HepG2 (cell line): ENCODE results near the gene GGA1. TPM values are rescaled to one million over a fixed set of nuclear protein-coding genes. Genes with fewer than 3 reads are reported as not detected.

Source experiments
- ATF3 ChIP-seq: sonication (generic); formaldehyde crosslinking; IDR thresholded peaks from 2 replicates; pipeline ENCODE4 v1.4.0; 2020; ENCODE audit warnings: missing genetic modification reagents
- DMTF1 ChIP-seq: sonication (generic); formaldehyde crosslinking; IDR thresholded peaks from 2 replicates; pipeline ENCODE4 v1.4.0; 2020; ENCODE audit warnings: mild to moderate bottlenecking, missing genetic modification reagents
- NFE2L1 ChIP-seq: sonication (generic); formaldehyde crosslinking; IDR thresholded peaks from 2 replicates; pipeline ENCODE4 v1.4.0; 2020; ENCODE audit warnings: missing genetic modification reagents, mild to moderate bottlenecking, borderline replicate concordance
- PRDM10 ChIP-seq: sonication (generic); formaldehyde crosslinking; IDR thresholded peaks from 2 replicates; pipeline ENCODE4 v1.4.0; 2020; ENCODE audit warnings: low read depth, missing genetic modification reagents
- SIN3B ChIP-seq: fragments of 150-350 bp; IDR thresholded peaks from 2 replicates; pipeline ENCODE4 v1.6.1; 2014; ENCODE audit warnings: low read length
- THAP7 ChIP-seq: sonication (generic); formaldehyde crosslinking; IDR thresholded peaks from 2 replicates; pipeline ENCODE4 v1.8.1; 2023; ENCODE audit warnings: mild to moderate bottlenecking, missing genetic modification reagents
- ZNF383 ChIP-seq: sonication (generic); formaldehyde crosslinking; IDR thresholded peaks from 2 replicates; pipeline ENCODE4 v1.4.0; 2020; ENCODE audit warnings: missing genetic modification reagents, mild to moderate bottlenecking, borderline replicate concordance
- ZNF431 ChIP-seq: sonication (generic); formaldehyde crosslinking; IDR thresholded peaks from 2 replicates; pipeline ENCODE4 v1.9.0; 2022; ENCODE audit warnings: missing genetic modification reagents, low read depth, mild to moderate bottlenecking, borderline replicate concordance
- ZNF574 ChIP-seq: sonication (generic); formaldehyde crosslinking; IDR thresholded peaks from 2 replicates; pipeline ENCODE4 v1.4.0; 2020; ENCODE audit warnings: missing genetic modification reagents
- ZNF670 ChIP-seq: sonication (generic); formaldehyde crosslinking; IDR thresholded peaks from 2 replicates; pipeline ENCODE4 v1.8.0; 2022; ENCODE audit warnings: mild to moderate bottlenecking, missing genetic modification reagents, borderline replicate concordance
- ZNF773 ChIP-seq: sonication (generic); formaldehyde crosslinking; IDR thresholded peaks from 2 replicates; pipeline ENCODE4 v1.4.0; 2020; ENCODE audit warnings: missing genetic modification reagents, borderline replicate concordance
- polyA plus RNA-seq, 8 experiments: library from polyadenylated mRNA; depleted of rRNA in 3 of 8; stranded (reverse) in 7 of 8; unstranded in 1 of 8; fragments of >200 nt; fragmentation: Illumina TruSeq in 4 of 8; extraction: Trizol in 4 of 8; gene quantifications; 2 replicates each; pipeline versions ENCODE4 v1.2.1 to v1.2.3, GENCODE V29; 2011 to 2016; ENCODE audit warnings: low read depth in 4 of 8, missing spikeins in 1 of 8, mixed read lengths in 1 of 8; ENCODE audit not compliant: insufficient read depth in 1 of 8
- total RNA-seq, 5 experiments: library from RNA; depleted of rRNA; stranded (reverse); fragments of >200 nt; fragmentation: Illumina TruSeq; extraction: Trizol; gene quantifications; 2 replicates each; pipeline ENCODE4 v1.2.3, GENCODE V29; 2016; ENCODE audit warnings: low read depth in 1 of 5
- TF ChIP-seq, protein P1 (sequence below): sonication (generic); formaldehyde crosslinking; IDR thresholded peaks from 2 replicates; pipeline ENCODE4 v1.8.0; 2022; ENCODE audit warnings: missing genetic modification reagents, mild to moderate bottlenecking, moderate library complexity, borderline replicate concordance
- TF ChIP-seq, protein P2 (sequence below): sonication (generic); formaldehyde crosslinking; IDR thresholded peaks from 2 replicates; pipeline ENCODE4 v1.4.0; 2020; ENCODE audit warnings: missing genetic modification reagents; ENCODE audit errors: not compliant biosample characterization

Gene GGA1
- total and polyA plus RNA-seq, 2 of the 13 experiments (the other 11 are each of a cell fraction or from before 2014, with no cell fraction given): 29.1 to 87.2 TPM

- TF ChIP-seq ZNF670 (CRISPR knock-in tag) (peak; percentile 21; the same call in 1 of the 2 replicates), NFE2L1 (CRISPR knock-in tag) (peak; percentile 89), ZNF574 (no peak), ZNF773 (CRISPR knock-in tag) (no peak), THAP7 (no peak), ZNF383 (CRISPR knock-in tag) (no peak), ATF3 (CRISPR knock-in tag) (no peak), SIN3B (no peak), DMTF1 (CRISPR knock-in tag) (no peak), PRDM10 (CRISPR knock-in tag) (0 out of 2 replicates have a peak, but pooled peaks have one; percentile 53), ZNF431 (no peak)
- TF ChIP-seq, protein P1, sequence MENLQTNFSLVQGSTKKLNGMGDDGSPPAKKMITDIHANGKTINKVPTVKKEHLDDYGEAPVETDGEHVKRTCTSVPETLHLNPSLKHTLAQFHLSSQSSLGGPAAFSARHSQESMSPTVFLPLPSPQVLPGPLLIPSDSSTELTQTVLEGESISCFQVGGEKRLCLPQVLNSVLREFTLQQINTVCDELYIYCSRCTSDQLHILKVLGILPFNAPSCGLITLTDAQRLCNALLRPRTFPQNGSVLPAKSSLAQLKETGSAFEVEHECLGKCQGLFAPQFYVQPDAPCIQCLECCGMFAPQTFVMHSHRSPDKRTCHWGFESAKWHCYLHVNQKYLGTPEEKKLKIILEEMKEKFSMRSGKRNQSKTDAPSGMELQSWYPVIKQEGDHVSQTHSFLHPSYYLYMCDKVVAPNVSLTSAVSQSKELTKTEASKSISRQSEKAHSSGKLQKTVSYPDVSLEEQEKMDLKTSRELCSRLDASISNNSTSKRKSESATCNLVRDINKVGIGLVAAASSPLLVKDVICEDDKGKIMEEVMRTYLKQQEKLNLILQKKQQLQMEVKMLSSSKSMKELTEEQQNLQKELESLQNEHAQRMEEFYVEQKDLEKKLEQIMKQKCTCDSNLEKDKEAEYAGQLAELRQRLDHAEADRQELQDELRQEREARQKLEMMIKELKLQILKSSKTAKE (CRISPR knock-in tag): peak; percentile 56
- TF ChIP-seq, protein P2, sequence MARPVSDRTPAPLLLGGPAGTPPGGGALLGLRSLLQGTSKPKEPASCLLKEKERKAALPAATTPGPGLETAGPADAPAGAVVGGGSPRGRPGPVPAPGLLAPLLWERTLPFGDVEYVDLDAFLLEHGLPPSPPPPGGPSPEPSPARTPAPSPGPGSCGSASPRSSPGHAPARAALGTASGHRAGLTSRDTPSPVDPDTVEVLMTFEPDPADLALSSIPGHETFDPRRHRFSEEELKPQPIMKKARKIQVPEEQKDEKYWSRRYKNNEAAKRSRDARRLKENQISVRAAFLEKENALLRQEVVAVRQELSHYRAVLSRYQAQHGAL (CRISPR knock-in tag): no peak
These were observed 25.2 kb downstream of the GGA1 start (continued) for GRCh38 chr22:37633625-37634416.
